Anterior cingulate cortex (tissue), 58 donors: ENCODE measurements around the gene AK5.

Source experiments
- DNase-seq, 58 donors: peaks; one replicate each; lab custom pipeline; 2025; lab: John Stamatoyannopoulos, UW

Gene AK5

GRCh38 chr1:77424236-77424635 lies 142.4 kb downstream of the AK5 start:
- DNase-seq: no peak

GRCh38 chr1:77428068-77428467 lies 146.2 kb downstream of the AK5 start:
- DNase-seq: no peak

- no peak for DNase-seq
These were observed 149.3 kb downstream of the AK5 start for GRCh38 chr1:77430966-77431690.

- no peak for DNase-seq
These were observed 152.1 kb downstream of the AK5 start for GRCh38 chr1:77433934-77434333.

GRCh38 chr1:77434967-77435366 lies 153.1 kb downstream of the AK5 start:
- no peak for DNase-seq

GRCh38 chr1:77438236-77438913 lies 156.6 kb downstream of the AK5 start:
- peak in 4 of 58 donors; percentile 1 to 16 (median 8) for DNase-seq

GRCh38 chr1:77446841-77447555 lies 165.2 kb downstream of the AK5 start:
- DNase-seq: no peak

GRCh38 chr1:77447669-77448068 lies 165.8 kb downstream of the AK5 start:
- no peak for DNase-seq

GRCh38 chr1:77459881-77460280 lies 178.1 kb downstream of the AK5 start:
- no peak for DNase-seq

GRCh38 chr1:77461691-77462090 lies 179.9 kb downstream of the AK5 start:
- no peak for DNase-seq

- no peak for DNase-seq
These were observed 181.4 kb downstream of the AK5 start for GRCh38 chr1:77463216-77463615.

- DNase-seq: no peak
These were observed 183.3 kb downstream of the AK5 start for GRCh38 chr1:77465139-77465538.

- peak in 1 of 58 donors; percentile 5 for DNase-seq
These were observed 184.1 kb downstream of the AK5 start for GRCh38 chr1:77465922-77466321.

- DNase-seq: peak in 8 of 58 donors; percentile 10 to 53 (median 22)
These were observed 185.3 kb downstream of the AK5 start for GRCh38 chr1:77467021-77467595.

GRCh38 chr1:77467741-77468140 lies 185.9 kb downstream of the AK5 start:
- peak in 1 of 58 donors; percentile 16 for DNase-seq

GRCh38 chr1:77468257-77468948 lies 186.6 kb downstream of the AK5 start:
- peak in 2 of 58 donors; percentile 21 to 31 for DNase-seq

- DNase-seq: no peak
These were observed 187.3 kb downstream of the AK5 start for GRCh38 chr1:77468949-77469710.

GRCh38 chr1:77471691-77472090 lies 189.9 kb downstream of the AK5 start:
- no peak for DNase-seq

GRCh38 chr1:77473690-77474089 lies 191.9 kb downstream of the AK5 start:
- DNase-seq: peak in 1 of 58 donors; percentile 16

- DNase-seq: no peak
These were observed 193.8 kb downstream of the AK5 start for GRCh38 chr1:77475641-77476040.
